H54 (cell line): ENCODE results near the gene CAPRIN1.
"Not testable (repeated sequence)": the region's sequence is repeated elsewhere in the genome, so short reads cannot be mapped to it uniquely, and the experiment has no call there.

Source experiments
- DNase-seq: peaks from one replicate; pipeline ENCODE4 v3.0.0; 2011; ENCODE audit warnings: low spot score, mixed read lengths; ENCODE audit not compliant: insufficient read length
- FAIRE-seq: peaks from 3 replicates; lab custom pipeline; 2011; peaks lifted over from hg19 to GRCh38; lab: Jason Lieb, UNC
- POLR2A ChIP-seq: IDR thresholded peaks from 2 replicates; pipeline ENCODE4 v1.6.1; 2011; ENCODE audit warnings: low read depth, mild to moderate bottlenecking, low read length

CAPRIN1 gene

GRCh38 chr11:34033399-34033798 is 18.1 kb upstream of the CAPRIN1 start:
- no peak for TF ChIP-seq POLR2A
- FAIRE-seq, result no peak
- DNase-seq, result no peak

- FAIRE-seq, result no peak
- no peak for TF ChIP-seq POLR2A
- no peak for DNase-seq
Observed at GRCh38 chr11:34034053-34034452, 17.5 kb upstream of the CAPRIN1 start.

- no peak for FAIRE-seq
- no peak for DNase-seq
- no peak for TF ChIP-seq POLR2A
Observed at GRCh38 chr11:34036456-34036855, 15.1 kb upstream of the CAPRIN1 start.

- FAIRE-seq (no peak), DNase-seq (no peak)
- TF ChIP-seq POLR2A, result no peak
Observed at GRCh38 chr11:34037016-34037415, 14.5 kb upstream of the CAPRIN1 start.

- TF ChIP-seq POLR2A, result no peak
Observed at GRCh38 chr11:34040571-34040970, 11.0 kb upstream of the CAPRIN1 start.

GRCh38 chr11:34044664-34045485 is 6.7 kb upstream of the CAPRIN1 start:
- FAIRE-seq, result peak; percentile 66
- peak; percentile 65 for DNase-seq
- no peak for TF ChIP-seq POLR2A

More at GRCh38 chr11:34040571-34040970, 11.0 kb upstream of the CAPRIN1 start:
- DNase-seq (no peak), FAIRE-seq (no peak)

GRCh38 chr11:34049028-34049427 is 2.5 kb upstream of the CAPRIN1 start:
- no peak for FAIRE-seq
- no peak for TF ChIP-seq POLR2A
- DNase-seq, result no peak

- peak; percentile 45 for DNase-seq
- no peak for TF ChIP-seq POLR2A
- FAIRE-seq, result no peak
Observed at GRCh38 chr11:34050581-34051348, 766 bp upstream of the CAPRIN1 start.

- peak; percentile 79 for TF ChIP-seq POLR2A
- DNase-seq (peak; percentile 79), FAIRE-seq (no peak)
Observed at GRCh38 chr11:34052036-34052607, 591 bp downstream of the CAPRIN1 start.

- no peak for TF ChIP-seq POLR2A
- FAIRE-seq (no peak), DNase-seq (no peak)
Observed at GRCh38 chr11:34052608-34053160, 1.2 kb downstream of the CAPRIN1 start.

GRCh38 chr11:34053161-34053686 is 1.7 kb downstream of the CAPRIN1 start:
- TF ChIP-seq POLR2A, result peak; percentile 24; the same call in 1 of the 2 replicates
- DNase-seq (peak; percentile 64), FAIRE-seq (no peak)

- not testable (repeated sequence) for FAIRE-seq, DNase-seq
Observed at GRCh38 chr11:34054351-34054750, 2.8 kb downstream of the CAPRIN1 start.

GRCh38 chr11:34055218-34056000 is 3.9 kb downstream of the CAPRIN1 start:
- no peak for TF ChIP-seq POLR2A

More at GRCh38 chr11:34055218-34056000, 3.9 kb downstream of the CAPRIN1 start:
- FAIRE-seq, result no peak
- no peak for DNase-seq
